GM21825 (cell line): ENCODE results near the gene TWIST2.

Experiments used
- ATAC-seq: cut with Tn5 transposase; IDR thresholded peaks from one replicate; pipeline ENCODE4 v1.9.1; 2021; ENCODE audit warnings: mild to moderate bottlenecking, moderate library complexity; ENCODE audit not compliant: unreplicated experiment

Gene TWIST2

DNA sequence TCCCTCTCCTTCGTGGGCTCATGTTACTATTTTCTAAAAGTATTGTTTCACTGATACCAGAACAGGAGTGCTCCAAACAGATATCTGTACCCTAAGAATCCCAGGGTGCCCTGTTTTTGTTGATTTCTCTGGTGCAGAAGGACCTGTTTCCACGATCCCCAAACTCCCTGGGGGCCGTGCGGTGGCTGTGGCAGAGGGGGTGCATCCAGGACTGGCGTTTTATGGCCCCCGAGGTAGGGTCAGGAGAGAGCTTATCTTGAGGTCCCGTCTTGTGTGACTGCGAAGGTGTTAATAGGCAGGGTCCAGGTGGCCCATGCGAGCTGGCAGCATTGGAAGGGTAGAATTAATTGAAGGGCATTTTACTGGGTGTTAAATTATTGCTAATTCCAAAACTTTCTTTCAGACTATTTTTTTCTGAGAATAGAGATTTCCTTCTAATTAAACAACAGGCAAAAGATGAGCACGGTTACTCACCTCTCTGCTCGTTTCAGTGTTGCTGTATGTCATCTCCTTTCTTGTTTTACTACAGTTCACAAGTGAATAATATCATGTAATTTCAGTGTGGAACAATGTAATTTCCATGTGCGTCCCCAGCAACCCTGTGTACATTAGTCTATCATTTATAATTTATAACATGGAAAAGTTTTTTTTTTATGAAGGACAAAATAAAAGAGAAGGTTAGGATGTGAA is 8.2 kb downstream of the TWIST2 start:
- no peak for ATAC-seq

DNA sequence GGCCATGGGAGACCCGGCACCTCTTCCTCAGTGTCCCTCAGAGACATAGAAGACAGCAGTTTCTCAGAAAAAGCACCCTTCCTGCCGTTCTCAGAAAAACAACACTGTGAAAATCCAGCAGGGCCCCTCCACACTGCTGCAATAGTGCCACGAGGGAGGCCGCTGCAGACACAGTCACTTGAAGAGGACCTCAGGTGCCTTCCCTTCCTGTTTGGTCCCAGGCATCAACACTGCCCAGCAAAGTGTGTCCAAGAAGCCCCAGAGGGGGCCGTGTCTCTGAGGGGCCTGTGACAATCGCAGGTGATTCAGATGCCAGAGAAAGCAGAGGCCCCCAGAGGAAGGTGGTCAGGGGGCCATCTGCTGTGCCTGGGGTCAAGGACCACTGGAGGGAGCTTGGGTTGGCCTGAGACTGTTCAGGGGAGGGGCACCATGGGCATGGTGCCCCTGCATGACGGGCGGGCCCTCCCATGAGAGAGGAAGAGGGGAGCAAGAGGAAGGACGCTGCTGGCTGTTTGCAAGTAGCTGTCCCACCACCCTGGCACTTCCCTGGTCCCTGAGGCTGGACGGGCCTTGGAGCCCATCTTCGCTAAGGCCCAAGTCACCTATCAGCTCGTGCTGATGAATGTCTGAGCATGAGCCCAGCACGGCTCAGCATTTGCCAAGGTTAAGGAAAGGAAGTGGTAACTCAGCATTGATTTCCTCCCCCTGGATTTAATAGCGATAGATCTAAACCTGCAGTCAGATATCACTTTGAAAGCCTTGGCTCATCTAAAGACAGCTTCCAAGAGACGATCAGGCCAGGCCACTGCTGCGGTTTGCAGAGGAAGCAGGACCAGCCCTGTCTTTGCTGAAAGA is 9.1 kb downstream of the TWIST2 start:
- no peak for ATAC-seq

DNA sequence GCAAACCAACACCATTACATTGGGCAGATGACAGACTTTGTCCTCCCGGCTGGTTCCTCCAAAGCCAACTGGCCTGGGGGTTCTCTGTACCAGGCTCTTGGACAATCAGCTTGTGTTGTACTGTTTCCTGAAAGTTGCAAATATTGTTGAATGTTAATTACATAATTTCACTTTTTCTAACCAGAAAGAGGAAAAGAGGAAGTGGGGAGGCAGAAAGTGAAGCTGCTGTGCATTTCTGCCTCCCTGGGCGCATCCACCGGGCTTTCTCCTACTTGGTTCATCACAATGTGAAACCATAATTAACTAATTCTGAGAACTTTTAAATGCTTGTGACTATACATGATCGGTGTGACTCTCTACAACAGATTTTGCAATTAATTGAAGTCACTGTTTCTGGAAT is 10.1 kb downstream of the TWIST2 start:
- no peak for ATAC-seq

DNA sequence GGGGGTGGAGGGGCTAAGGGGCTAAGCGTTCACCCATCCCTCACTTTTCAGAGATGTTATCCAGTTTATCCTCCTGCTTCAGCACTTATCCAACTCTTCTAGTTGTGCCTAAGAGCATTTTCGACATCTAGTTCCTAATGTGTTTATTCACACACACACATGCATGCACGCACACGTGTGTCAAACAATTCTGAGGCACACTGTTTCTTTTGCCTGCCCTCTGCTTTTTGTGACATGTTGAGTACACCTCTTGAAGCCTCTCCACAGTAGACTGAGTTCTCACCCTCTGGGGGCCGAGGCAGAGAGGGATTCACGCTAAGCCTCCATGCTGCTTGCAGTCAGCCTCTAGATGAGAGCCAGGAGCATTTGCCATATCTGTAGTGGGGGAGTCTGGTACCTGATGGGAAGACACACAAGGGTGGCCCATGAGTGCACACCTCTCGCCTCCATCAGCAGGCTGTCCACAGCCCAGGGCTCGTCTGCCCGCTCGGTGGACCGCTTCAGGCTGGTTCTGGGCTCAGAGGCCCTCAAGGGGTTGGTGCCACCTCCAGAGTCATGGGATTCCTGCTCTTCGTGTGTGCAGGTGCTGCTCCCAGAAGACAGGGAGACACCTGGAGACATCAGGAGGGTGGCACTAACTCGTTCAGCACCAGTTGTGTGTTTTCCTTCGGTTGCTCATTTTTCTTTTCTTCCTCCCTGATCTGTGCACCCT is 11.9 kb downstream of the TWIST2 start:
- ATAC-seq = no peak

DNA sequence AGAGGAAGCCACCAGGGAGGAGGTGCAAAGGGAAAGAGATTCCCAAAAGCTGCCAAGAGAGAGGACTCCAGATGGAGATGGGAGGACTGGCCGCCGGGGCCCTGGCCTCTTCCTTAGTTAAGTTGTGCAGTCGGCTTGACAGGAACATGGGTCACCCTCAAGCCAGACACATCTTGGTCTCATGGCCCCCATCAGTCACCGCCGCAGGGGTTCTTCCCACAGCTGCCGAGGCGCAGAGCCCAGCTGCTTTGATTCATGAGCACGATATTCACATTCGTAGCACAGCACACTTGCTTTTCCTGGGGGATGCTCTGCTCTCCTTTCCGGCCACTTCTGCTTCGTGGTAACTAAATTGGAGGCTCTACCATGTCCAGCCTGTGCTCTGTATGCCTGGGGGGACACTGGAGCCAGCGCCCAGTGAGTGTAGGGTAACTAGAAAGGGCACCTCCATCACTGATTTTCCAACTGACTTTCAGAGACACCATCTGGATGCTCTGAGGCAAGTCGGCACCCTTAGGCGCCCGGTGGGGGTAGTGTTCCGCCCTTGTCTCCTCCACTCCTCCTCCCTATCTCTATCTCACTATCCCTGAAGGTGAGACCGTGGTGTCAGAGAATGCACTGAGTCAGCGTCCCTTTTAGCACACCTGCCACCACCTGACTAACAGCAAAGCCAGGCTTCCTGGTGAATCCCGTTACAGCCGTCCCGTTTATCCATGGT is 13.3 kb downstream of the TWIST2 start:
- ATAC-seq = no peak

DNA sequence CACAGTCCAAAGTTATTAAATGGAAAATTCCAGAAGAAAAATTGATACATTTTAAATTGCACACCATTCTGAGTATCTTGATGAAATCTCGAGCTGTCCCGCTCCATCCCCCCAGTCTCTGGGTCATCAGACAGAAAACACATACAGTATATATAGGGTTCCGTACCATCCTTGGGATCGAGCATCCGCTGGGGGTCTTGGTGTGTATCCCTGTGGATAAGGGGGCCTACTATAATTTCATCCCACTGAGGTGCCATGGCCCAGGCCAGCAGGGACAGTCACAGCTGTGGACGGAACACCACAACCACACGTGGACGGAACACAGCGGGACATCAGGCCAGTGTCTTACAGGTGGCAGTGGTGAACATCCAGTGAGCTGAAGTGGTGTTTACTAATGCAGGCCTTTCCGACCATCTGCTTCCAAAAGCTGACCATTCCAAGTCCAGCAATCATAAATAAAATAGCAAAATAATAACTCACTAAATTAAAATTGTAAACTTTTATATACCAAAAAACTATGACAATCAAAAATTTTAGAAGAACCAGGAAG is 14.0 kb downstream of the TWIST2 start:
- ATAC-seq = no peak

DNA sequence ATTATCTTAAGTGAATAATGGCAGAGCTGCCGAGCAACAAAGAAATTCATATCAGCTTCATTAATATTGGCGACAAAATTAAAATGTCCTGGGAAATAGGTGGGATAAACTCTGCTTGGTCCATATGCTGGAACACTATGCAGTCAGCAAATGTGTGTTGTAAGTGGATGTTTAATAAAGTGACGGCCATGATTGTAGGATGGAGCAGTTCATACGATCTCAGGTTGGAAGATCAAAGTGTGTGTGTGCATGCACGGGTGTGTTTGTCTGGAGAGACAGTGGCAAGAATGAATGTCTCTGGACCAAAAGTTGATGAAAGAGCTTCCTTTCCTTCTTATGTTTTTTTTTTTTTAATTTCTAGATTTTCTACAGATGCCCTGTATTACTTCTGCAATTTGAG is 14.8 kb downstream of the TWIST2 start:
- ATAC-seq = no peak

DNA sequence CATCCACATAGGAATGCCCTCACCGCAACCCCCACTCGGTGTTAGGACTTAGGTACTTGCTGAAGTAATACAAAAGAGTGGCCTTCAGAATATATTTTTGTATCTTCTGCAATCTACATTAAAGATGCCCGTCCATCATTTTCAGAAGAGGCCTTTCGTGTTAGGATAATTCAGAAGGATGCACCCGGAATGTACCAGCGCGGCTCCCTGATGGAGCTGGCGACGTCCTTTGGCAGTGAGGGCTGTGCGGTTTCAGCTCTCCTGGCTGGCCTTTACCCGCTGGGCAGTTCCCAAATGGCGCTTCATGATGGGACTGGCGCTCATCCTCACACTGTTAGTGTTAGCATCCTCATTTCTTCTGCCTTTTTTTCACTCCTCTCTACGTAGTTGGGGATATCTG is 15.3 kb downstream of the TWIST2 start:
- ATAC-seq = no peak

DNA sequence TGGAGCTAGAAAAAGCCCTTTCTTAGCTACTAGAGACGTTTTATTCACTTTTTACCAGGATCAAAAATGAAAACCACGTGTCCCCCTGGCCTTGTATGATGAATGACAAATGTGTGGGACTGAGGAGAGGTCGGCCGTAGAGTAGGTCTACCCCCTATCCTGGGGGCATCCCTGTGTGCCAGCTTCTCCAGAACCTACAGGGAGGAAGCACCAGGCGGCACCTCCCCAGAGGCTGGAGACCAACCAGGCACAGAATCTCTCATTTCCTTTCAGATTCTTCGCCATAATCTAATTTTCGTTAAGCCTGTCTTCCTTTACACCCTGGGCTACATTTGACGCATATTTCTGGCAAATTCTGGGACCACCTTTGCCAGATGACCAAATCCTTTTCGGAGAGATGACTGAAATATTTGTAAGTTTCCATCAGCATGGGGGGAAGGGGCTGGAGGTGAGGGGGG is 15.9 kb downstream of the TWIST2 start:
- no peak for ATAC-seq

DNA sequence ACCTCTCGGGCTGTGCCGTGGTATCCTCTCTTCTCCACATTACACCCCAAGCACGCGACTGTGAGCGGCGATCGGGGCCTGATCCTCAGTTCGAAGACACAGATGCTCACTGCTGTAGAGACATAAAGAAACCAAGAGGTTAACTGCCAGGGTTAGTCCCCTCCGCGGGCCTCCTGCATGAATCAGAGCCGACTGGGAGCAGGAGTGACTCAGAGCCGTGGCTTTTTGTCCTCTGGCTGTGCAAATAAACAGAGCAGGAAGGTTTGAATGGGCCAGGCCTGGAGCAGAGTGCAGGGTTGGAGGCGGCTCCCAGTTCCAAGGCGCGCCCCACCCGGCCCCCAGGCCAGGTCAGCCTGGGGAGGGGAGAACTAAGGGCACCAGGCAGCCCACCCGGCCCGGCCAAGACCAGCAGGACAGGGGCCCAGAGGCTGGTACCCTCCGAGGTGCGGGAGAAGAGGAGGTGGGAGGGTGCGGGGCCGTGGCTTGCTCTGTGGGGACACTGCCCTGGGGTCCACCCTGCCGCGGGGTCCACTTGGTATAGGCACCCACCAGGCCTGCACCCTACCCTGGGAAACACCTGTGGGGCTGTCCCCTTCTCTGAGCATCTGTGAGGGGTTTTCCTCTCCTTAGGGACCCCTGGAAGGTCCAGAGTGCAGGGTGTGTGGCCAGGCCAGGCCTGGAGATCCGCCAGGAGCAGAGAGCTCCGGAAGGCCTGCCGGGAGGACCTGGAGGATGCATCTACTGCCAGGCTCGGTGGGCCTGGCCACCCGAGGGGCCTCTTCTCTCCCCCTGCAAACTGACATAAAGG is 16.5 kb downstream of the TWIST2 start:
- ATAC-seq = no peak

DNA sequence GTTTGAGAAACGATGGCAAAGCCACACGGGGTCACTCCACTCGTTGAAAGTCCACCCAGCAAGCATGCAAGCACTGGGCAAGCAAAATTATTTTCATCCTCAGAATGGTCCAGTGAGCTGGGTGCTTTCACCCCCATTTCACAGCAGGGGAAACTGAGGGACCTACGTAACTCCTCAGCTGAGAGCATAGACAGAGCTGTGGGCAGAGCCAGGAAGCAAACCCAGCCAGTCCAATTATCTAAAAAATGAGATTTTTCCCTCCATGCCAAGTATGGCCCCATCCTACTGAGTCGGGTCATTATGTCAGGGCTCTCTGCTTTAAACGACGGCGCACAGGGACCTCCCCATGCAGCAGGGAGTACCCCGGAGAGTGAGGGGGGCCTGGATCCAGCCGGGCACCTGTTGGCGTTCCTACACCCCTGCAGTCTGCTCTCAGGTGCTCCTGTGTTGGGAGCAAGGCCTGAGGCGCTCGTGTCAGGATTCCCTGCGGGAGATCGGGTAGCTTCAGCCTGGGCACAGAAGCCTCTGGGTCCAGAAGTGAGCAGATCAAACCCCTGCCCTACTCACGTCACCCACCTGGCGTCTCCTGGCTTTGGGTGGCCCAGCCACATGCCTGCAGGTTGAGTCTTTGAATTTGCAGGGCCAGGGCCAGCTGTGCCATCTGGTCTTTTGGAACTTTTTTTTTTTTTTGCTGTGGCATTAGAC is 17.3 kb downstream of the TWIST2 start:
- ATAC-seq = no peak

DNA sequence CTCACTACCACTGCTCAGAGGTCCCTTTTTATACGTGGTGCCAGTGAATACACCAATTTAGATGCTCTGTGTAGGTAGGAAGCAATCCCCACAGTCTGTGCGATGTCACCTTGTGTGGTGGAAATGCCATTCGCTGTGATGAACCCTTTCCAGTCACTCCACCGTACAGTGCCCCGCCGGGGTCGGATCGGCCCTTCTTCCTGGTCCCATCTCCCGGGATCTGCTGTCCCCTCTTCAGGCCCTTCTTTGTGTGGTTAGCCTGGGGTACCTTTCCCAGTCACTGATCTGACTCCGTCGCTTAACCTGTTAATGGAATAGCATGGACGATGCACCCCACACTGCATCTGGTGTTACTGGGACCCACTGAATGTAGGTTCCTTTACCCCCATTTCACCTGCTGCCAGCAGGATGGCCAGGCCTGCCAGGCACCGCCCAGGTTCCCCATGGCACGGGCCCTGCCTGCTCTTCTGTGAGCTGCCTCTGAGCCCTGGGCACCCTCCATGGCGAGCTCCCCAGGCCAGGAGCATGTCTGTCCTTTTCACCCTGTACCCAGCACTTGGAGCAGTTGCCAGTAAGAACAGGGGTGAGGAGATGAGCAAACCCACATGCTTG is 18.0 kb downstream of the TWIST2 start:
- no peak for ATAC-seq

DNA sequence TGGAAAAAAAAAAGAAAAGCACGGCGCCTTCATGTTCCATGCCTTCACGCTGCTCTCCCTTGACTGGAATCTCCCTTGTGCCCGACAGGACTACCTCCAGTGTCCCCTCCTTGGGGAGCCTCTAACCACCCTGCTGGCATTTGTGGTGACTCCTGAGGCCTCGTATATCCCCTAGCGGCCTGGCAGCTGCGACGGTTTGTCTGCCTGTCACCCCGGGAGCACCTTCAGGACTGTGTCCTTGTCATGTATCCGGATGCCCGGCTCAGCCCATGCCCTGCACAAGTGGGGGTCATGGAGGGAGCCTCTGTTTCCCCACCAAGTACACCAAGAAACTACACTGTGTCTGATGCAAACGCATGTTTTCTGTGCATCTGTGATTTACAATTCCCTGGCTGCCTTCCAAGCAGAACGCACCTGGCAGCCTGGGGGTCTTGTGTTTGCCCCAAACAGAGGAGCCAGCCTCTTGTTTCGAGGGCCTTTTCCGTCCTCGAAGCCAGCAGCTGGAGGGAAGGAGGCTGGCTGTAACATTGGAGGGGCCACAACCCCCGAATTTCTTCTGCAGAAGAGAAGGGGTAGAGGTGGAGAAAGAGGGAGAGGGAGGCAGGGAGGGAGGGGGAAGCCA is 18.9 kb downstream of the TWIST2 start:
- ATAC-seq = no peak

DNA sequence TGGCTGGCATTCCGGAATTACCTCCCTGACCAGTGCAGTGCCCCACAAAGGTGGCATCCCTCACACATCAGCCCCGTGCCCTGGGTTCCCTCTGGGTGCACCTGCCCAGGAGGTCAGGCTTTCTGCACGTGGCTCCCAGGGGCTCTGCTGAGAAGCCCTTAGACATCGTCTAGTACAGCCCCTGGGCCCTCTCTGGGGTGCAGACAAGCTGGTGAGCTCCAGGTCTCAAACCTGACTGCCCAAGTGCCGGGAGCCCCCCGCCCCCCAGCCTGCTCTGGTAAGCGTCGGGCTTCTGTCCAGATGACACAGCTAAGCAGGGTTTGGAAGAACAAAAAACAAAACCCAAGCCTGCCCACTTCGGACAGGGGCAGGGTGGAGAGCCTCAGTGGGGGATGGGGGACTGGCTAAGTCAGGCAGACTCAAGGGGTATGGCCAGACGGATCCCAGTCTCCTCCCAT is 20.2 kb downstream of the TWIST2 start:
- ATAC-seq = no peak

DNA sequence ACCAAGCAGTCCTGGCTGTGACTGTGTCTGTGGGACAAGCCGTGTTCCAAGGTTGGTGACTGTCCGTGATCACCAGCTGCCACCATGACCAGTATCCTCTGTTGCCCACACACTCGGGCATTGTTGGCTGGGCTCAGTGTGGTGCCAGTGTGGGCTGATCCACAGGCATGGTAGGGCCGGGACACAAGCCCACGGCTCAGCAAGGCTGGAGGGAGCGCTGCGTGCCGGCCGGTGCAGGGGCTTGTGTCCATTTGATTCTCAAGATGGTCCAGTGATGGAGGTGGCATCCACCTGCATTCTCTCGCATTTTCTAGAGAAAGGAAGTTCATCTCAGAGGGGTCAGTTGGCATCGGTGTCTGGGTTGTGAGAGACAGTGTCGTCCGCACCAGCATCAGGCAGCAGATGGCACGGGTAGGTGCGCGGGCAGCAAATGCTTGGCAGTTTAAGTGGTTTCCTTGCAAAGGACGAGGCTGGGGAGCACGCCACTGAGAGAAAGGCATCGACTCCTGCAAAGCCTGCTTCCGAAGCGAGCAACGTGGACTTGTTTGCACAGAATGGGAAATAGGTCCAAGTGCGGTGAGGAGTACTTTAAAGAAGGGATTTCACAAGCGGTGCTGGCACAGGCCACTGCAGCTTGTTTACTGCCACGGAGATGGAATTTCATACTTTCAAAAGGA is 20.9 kb downstream of the TWIST2 start:
- ATAC-seq = no peak

DNA sequence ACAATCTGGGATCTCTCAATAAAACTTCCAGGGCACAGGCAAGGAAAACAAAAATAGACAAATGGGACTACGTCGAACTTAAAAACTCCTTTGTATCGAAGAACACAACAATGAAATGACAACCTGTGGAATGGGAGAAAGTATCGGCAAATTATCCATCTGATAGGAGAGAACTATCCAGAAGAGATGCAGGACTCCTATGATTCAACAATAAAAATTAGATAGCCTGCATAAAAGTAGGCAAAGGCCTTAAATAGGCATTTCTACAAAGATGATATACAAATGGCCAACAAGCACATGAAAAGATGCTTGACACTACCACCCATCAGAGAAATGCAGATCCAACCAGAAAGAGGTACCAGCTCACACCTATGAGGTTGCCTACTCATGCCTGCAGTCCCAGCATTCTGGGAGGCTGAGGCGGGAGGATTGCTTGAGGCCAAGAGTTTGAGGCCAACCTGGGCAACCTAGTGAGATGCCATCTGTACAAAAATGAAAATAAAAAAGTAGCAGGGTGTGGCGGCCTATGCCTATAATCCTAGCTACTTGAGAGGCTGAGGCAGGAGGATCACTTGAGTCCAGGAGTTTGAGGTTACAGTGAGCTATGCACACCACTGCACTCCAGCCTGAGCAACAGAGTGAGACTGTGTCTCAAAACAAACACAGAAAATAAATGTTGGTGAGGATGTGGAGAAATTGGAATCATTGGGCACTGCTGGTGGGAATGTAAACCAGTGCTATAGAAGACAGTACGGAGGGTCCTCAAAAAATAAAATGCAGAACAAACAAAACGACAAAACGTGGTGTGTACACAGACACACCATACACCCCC is 21.6 kb downstream of the TWIST2 start:
- ATAC-seq = no peak

DNA sequence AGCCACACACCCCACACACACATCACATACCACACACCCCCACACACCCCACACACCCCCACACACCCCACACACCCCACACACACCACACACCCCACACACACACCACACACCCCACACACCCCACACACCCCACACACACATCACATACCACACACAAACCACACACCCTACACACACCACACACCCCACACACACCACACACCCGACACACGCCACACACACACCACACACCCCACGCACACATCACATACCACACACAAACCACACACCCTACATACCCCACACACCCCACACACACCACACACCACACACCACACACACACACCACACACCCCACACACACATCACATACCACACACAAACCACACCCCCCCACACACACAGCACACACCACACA is 22.4 kb downstream of the TWIST2 start:
- no peak for ATAC-seq
